ENCODE measurements around the gene ADAM22. TPM values are rescaled to one million over a fixed set of nuclear protein-coding genes. Genes with fewer than 3 reads are reported as not detected.

ADAM22 gene
- polyA plus RNA-seq, 1 donor from 2014 or later = 46.3 TPM

DNA sequence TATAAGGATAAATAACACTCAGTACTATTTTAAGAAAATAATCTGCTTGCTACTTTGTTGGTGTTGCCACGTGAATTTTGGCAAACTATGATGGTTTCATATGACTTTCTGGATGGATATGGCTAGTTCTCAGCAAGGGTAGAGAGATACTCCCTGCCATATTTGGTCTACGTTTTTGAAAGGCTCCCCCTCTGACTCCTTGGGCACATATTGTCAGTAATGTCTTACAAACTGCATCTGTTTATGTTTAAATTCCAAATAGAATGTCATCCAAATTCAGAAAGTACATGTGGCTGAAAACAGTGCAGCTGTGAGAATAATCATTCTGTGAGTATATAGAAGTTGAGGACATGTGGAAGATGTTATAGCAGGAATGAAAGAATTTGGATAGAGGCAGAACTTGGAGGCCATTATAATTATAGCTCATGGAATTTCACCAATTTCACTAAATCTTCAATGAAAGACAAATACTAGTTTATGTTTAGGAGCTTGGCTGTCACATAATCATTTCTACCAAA, 178.0 kb downstream of the ADAM22 start:
- H3K27ac ChIP-seq (ENCODE audit: low read length) = no peak overlapping the region
- no peak overlapping the region for H2AFZ ChIP-seq (ENCODE audit: low read depth, low read length)
- H3K36me3 ChIP-seq (ENCODE audit: insufficient read depth, low read length) = no peaks in the 10 kb centered on the region
- H3K4me2 ChIP-seq (ENCODE audit: low read length) = no peak overlapping the region
- H4K20me1 ChIP-seq (ENCODE audit: insufficient read depth) = no peaks in the 10 kb centered on the region
- no peaks in the 10 kb centered on the region for H3K9me3 ChIP-seq (ENCODE audit: low read length)
- TF ChIP-seq, protein P1, sequence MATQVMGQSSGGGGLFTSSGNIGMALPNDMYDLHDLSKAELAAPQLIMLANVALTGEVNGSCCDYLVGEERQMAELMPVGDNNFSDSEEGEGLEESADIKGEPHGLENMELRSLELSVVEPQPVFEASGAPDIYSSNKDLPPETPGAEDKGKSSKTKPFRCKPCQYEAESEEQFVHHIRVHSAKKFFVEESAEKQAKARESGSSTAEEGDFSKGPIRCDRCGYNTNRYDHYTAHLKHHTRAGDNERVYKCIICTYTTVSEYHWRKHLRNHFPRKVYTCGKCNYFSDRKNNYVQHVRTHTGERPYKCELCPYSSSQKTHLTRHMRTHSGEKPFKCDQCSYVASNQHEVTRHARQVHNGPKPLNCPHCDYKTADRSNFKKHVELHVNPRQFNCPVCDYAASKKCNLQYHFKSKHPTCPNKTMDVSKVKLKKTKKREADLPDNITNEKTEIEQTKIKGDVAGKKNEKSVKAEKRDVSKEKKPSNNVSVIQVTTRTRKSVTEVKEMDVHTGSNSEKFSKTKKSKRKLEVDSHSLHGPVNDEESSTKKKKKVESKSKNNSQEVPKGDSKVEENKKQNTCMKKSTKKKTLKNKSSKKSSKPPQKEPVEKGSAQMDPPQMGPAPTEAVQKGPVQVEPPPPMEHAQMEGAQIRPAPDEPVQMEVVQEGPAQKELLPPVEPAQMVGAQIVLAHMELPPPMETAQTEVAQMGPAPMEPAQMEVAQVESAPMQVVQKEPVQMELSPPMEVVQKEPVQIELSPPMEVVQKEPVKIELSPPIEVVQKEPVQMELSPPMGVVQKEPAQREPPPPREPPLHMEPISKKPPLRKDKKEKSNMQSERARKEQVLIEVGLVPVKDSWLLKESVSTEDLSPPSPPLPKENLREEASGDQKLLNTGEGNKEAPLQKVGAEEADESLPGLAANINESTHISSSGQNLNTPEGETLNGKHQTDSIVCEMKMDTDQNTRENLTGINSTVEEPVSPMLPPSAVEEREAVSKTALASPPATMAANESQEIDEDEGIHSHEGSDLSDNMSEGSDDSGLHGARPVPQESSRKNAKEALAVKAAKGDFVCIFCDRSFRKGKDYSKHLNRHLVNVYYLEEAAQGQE (IDR thresholded peaks at IDR 0.05; ENCODE audit: borderline replicate concordance) = no peak
- TF ChIP-seq SMC3 (conservative IDR thresholded peaks at IDR 0.05; ENCODE audit: poor library complexity) (no peak), MXI1 (conservative IDR thresholded peaks at IDR 0.05; ENCODE audit: poor library complexity, severe bottlenecking) (no peak), EP300 (conservative IDR thresholded peaks at IDR 0.05; ENCODE audit: poor library complexity, severe bottlenecking) (no peak), EZH2 (IDR thresholded peaks at IDR 0.05; ENCODE audit: borderline replicate concordance, insufficient read depth, low read length, poor library complexity, severe bottlenecking) (no peak), TAF1 (IDR thresholded peaks at IDR 0.05; ENCODE audit: low read depth) (no peak), RAD21 (conservative IDR thresholded peaks at IDR 0.05) (no peak), POLR2AphosphoS5 (IDR thresholded peaks at IDR 0.05) (no peak)
- TF ChIP-seq, protein P2, sequence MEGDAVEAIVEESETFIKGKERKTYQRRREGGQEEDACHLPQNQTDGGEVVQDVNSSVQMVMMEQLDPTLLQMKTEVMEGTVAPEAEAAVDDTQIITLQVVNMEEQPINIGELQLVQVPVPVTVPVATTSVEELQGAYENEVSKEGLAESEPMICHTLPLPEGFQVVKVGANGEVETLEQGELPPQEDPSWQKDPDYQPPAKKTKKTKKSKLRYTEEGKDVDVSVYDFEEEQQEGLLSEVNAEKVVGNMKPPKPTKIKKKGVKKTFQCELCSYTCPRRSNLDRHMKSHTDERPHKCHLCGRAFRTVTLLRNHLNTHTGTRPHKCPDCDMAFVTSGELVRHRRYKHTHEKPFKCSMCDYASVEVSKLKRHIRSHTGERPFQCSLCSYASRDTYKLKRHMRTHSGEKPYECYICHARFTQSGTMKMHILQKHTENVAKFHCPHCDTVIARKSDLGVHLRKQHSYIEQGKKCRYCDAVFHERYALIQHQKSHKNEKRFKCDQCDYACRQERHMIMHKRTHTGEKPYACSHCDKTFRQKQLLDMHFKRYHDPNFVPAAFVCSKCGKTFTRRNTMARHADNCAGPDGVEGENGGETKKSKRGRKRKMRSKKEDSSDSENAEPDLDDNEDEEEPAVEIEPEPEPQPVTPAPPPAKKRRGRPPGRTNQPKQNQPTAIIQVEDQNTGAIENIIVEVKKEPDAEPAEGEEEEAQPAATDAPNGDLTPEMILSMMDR (IDR thresholded peaks at IDR 0.05; ENCODE audit: poor library complexity, severe bottlenecking) = no peak
- no peaks in the 10 kb centered on the region for H3K9me2 ChIP-seq (ENCODE audit: insufficient read depth, low read length)
- H3K79me2 ChIP-seq (replicated peaks; ENCODE audit: insufficient read depth, low read length) = no peaks in the 10 kb centered on the region
- H3F3A ChIP-seq (ENCODE audit: insufficient read depth, low read length, poor library complexity, severe bottlenecking) = no peaks in the 10 kb centered on the region
- H3K4me3 ChIP-seq (ENCODE audit: low read length) = no peak overlapping the region
- no peaks in the 10 kb centered on the region for H3K27me3 ChIP-seq (ENCODE audit: insufficient read depth, low read depth, low read length)
- H3K9ac ChIP-seq (ENCODE audit: low read length) = no peak overlapping the region

DNA sequence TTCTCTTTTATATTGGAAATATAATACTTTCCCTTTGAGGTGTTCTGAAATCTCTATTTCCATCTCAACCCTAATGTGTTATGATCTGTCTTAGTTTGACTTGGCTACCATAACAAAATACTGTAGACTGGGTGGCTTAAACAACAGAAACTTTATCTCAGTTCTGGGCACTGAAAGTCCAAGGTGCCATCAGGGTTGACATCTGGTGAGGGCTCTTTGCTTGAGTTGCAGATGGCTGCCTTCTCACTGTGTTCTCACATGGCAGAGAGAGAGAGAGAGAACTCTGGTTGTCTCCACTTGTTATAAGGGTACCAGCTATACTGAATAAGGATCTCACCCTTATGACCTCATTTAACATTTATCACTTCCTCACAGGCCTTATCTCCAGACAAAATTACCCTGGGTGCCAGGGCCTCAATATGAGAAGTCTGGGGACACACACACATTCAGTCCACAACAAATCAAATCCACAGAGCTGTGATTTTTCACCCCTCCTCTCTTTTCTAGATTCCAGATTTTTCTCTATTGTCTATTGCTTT, 181.3 kb downstream of the ADAM22 start:
- Histone ChIP-seq H3K27me3 (ENCODE audit: insufficient read depth, low read depth, low read length) (no peaks in the 10 kb centered on the region), H3K4me3 (ENCODE audit: low read length) (no peak overlapping the region)

More for the DNA sequence above, 181.3 kb downstream of the ADAM22 start:
- H3F3A ChIP-seq (ENCODE audit: insufficient read depth, low read length, poor library complexity, severe bottlenecking) = no peaks in the 10 kb centered on the region
- H3K27ac ChIP-seq (ENCODE audit: low read length) = no peak overlapping the region
- TF ChIP-seq, protein P2 (IDR thresholded peaks at IDR 0.05; ENCODE audit: poor library complexity, severe bottlenecking) = no peak
- TF ChIP-seq EZH2 (IDR thresholded peaks at IDR 0.05; ENCODE audit: borderline replicate concordance, insufficient read depth, low read length, poor library complexity, severe bottlenecking) (no peak), RAD21 (conservative IDR thresholded peaks at IDR 0.05) (no peak), EP300 (conservative IDR thresholded peaks at IDR 0.05; ENCODE audit: poor library complexity, severe bottlenecking) (no peak)
- H3K9ac ChIP-seq (ENCODE audit: low read length) = no peak overlapping the region
- H3K36me3 ChIP-seq (ENCODE audit: insufficient read depth, low read length) = no peaks in the 10 kb centered on the region
- H2AFZ ChIP-seq (ENCODE audit: low read depth, low read length) = no peak overlapping the region
- no peaks in the 10 kb centered on the region for H3K79me2 ChIP-seq (replicated peaks; ENCODE audit: insufficient read depth, low read length)
- H3K9me3 ChIP-seq (ENCODE audit: low read length) = no peaks in the 10 kb centered on the region
- H4K20me1 ChIP-seq (ENCODE audit: insufficient read depth) = no peaks in the 10 kb centered on the region
- H3K9me2 ChIP-seq (ENCODE audit: insufficient read depth, low read length) = no peaks in the 10 kb centered on the region
- H3K4me2 ChIP-seq (ENCODE audit: low read length) = no peak overlapping the region
